ENCODE measurements around the gene MRPL38.

GRCh38 chr17:75906143-75906884, 1.6 kb upstream of the MRPL38 start:
- TF ChIP-seq POLR2A (IDR thresholded peaks at IDR 0.05) (no peak), POLR2AphosphoS5 (IDR thresholded peaks at IDR 0.05) (no peak), CTCF (IDR thresholded peaks at IDR 0.05) (no peak)
